HG03097 (cell line): ENCODE measurements around the gene SMARCD1.
"Not testable (repeated sequence)": the region's sequence is repeated elsewhere in the genome, so short reads cannot be mapped to it uniquely, and the experiment has no call there.

ENCODE experiments used
- ATAC-seq: cut with Tn5 transposase; IDR thresholded peaks from one replicate; pipeline ENCODE4 v1.9.1; 2021; ENCODE audit not compliant: unreplicated experiment, low FRiP score

The SMARCD1 gene

DNA sequence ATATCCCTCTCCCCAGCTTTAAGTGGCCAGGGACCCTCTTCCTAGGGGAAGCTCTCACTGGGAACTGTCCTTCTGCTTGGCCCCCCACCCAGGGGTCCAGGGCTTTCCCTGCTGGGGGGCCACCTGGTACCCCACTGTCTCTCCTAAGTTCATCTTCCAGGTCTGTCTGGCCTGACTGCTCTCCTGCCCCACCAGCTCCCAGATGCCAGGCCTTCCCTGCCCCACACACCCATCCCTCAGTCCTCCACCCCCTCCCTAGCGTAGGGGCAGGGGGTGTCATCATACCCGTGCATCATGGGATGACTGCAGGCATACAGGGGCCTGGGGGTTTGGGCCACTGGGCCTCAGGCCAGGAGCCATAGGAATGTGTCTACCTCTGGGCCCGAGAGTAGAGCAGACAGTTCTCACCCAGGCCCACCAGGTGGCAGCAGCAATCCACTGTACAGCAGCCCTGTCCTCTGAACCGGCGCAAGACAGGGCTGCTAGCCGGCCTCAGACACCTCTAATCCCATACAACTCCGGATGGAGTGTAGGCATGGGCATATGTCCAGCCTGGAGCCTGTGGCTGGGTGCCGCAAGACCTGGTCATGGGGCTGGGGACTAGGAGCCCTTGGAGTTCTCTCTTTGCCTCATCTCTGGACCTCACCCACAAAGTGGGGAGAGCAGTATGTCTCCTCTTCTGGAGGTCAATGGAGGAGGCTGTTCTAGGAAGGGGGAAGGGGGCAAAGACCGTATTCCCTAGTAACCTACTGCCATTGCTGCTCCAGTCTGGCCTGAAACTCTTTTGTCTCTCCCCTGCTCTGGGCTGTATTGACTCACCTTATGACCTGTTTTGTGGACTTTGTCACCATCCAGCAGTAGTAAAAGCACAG, 10.0 kb upstream of the SMARCD1 start:
- no peak for ATAC-seq

GRCh38 chr12:50075808-50076170, 9.4 kb upstream of the SMARCD1 start:
- ATAC-seq, result no peak

DNA sequence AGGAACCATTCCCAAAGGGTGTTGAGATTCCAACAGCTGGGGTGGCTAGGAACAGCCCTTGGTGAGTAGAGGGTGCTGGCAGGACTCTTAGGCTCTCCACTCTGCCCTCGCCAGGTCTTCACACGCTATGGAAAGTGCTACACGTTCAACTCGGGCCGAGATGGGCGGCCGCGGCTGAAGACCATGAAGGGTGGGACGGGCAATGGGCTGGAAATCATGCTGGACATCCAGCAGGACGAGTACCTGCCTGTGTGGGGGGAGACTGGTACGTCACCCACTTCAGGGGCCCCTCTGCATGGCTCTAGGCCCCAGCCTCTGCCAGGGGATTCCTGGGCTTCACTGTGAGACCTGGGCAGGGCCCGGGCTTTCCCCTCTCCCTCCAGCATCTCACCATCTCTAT, 8.0 kb upstream of the SMARCD1 start:
- ATAC-seq, result no peak

DNA sequence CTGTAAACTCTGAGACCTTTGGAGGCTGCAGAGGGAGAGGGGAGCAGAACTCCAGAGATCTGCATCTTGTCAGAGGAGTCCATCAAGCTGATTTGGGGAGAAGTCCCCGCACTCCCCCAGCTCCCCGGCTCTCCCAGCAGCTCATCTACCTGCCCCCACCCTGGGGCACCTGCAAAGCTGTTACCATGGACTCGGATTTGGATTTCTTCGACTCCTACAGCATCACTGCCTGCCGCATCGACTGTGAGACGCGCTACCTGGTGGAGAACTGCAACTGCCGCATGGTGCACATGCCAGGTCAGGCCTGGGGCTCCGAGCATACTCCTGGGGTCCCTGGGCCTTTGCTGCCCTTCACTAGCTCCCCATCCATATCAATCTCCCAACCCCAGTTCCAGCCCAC, 6.9 kb upstream of the SMARCD1 start:
- no peak for ATAC-seq

DNA sequence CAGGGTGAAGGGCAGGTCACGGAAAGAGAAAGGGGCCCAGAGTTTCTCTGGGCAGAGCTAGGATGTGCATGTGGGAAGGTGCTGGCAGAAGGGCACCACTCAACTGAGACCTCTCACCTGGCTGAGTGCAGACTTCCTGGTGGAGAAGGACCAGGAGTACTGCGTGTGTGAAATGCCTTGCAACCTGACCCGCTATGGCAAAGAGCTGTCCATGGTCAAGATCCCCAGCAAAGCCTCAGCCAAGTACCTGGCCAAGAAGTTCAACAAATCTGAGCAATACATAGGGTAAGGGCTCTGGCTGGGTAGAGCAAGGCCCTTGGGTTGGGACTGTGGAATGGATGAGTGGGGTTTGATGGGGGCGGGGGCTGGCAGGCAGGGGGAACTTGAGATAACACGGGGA, 5.4 kb upstream of the SMARCD1 start:
- ATAC-seq, result no peak

- ATAC-seq, result no peak
Observed at GRCh38 chr12:50081096-50081808, 3.9 kb upstream of the SMARCD1 start.

DNA sequence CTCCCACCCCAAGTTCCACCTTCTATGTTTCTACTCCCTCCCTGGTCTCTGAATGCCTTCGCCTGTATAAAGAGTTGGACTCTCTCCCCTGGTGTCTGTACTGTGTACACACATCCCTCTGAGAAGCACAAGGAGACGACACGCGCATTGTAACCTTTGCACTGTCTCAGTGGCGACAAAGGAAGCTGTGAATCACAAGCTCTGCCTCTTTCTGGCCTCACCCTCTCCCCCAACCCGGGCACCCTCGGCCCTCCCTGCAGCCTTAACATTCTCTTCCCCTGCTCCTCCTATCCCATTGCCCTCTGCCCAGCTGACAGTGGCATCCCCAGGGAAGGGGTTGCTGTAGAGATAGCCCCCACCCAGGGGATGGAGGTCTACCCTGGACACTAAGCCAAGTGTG, 2.5 kb upstream of the SMARCD1 start:
- ATAC-seq, result no peak

- no peak for ATAC-seq
Observed at GRCh38 chr12:50083301-50083700, 1.8 kb upstream of the SMARCD1 start.

GRCh38 chr12:50084409-50084774, 750 bp upstream of the SMARCD1 start:
- ATAC-seq, result not testable (repeated sequence)

DNA sequence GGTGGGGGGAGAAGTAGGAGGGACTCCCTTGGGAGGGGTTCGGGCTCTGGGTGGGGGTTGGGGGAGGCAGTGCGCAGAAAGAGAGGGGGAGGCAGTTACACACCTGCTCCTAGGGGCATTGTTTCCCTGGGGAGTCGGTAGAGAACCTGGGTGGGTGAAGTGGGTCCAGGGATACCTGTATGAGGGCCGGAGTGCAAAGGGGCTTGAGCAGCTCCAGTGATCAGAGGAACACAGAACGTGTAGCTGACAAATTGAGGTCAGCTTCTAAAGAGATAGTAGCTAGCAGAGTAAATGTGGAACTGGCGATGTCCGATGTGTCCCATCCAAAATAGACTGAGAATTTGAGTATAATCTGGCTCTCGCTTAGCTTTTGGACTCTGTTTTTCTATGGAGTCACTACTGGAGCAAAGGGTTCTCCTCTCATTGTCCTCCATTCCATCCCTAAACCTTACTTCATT, 502 bp downstream of the SMARCD1 start:
- peak; percentile 7 for ATAC-seq

DNA sequence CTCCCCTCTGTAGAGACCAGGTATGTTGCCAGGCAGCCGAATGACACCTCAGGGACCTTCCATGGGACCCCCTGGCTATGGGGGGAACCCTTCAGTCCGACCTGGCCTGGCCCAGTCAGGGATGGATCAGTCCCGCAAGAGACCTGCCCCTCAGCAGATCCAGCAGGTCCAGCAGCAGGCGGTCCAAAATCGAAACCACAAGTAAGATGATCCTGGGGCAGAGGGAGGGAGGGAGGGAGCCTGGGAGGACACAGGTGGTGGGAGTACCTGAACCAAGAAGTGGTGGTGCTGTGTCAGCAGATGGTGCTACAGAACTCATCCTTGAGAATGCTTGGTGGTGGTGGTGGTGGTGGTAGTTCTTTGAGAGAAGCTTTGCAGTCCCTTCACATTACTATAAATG, 1.0 kb downstream of the SMARCD1 start:
- ATAC-seq, result no peak

- ATAC-seq, result no peak
Observed at GRCh38 chr12:50087151-50087550, 2.0 kb downstream of the SMARCD1 start.

- no peak for ATAC-seq
Observed at GRCh38 chr12:50087995-50088394, 2.9 kb downstream of the SMARCD1 start.

DNA sequence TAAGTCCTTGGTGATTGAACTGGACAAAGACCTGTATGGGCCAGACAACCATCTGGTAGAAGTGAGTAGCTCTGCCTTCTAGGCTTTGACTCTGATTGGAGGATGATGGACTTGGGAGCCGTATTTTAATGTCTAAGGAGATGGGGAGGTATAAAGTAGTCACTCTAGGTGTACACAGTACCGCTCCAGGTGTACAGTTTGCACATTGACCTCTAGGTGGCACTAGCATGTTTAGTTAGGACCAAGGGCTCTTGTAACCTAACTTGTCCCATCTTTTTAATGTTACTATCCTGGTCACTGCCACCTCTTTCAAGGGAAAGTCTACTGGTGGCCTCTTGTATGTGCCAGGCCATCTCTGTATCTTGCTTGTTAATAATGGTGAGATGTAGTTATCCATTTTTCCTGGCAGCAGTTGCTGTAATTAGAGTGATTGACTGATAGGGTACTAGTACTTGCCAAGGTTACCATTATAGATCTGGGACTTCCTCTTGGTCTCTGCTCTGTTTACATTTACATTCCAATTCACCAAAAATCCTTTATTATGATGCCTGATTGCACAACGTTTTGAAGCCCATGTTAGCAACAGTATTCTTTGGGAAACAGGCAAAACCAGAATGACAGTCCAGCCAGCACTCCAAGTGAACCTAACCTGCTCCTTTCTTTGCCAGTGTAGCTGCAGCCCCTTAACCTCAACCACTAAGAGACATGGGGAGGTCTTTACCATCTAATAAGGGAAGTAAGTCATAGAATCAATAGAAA, 3.6 kb downstream of the SMARCD1 start:
- no peak for ATAC-seq

GRCh38 chr12:50089730-50090129, 4.6 kb downstream of the SMARCD1 start:
- ATAC-seq, result no peak

DNA sequence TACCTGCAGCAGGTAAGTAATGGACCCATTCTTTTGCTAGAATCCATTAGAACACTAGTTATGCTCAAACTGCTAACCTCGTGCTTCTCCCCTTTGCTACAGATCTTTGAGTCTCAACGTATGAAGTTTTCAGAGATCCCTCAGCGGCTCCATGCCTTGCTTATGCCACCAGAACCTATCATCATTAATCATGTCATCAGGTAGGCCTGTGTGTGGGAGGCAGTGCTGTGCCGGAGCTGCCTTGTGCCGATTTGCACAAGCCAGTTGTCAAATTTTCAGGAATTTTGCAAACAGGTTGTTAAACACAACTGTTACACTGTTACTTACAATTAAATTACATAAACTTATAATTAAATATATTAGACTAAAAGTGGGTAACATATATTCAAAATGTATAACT, 5.2 kb downstream of the SMARCD1 start:
- ATAC-seq, result no peak

DNA sequence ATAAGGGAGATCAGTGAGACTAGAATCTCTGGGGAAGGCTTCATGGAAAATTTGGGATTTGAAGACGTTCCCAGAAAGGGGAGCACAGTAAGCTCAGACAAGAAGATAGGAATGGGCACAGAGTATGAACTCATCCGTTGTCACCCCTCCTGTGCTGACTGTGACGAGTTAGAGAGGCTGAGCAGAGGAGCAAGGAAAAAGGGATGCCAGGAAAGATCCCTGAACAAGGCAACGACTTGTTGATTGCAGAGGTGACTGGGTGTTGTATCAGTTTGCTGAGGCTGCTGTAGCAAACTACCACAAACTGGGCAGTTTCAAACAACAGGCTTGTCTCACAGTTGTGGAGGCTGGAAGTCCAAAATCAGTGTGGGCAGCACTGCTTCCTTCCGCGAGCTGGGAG, 12.8 kb downstream of the SMARCD1 start:
- no peak for ATAC-seq

- no peak for ATAC-seq
Observed at GRCh38 chr12:50099302-50100008, 14.3 kb downstream of the SMARCD1 start.

- ATAC-seq, result no peak
Observed at GRCh38 chr12:50100561-50100960, 15.4 kb downstream of the SMARCD1 start.

DNA sequence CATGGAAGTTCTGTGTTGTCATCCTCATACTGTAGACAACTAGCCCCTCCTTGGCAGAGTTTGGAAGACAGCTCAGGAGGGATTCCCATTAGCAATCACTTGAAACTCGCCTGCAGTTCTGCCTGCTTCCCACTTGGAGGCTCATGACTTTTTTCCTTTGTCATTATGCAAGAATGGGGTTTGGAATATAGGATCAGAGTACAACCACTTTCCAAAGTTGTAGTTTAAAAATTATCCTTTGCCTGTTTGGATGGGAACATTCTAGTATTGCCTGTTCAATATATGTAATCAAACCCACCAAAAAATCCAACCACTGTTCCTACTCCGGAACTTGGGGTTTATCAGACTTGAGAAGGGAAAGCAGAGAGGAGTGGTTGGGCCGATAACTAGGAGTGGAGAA, 16.5 kb downstream of the SMARCD1 start:
- no peak for ATAC-seq

GRCh38 chr12:50102131-50102531, 17.0 kb downstream of the SMARCD1 start:
- ATAC-seq, result no peak
